Esophagus squamous epithelium (tissue), 5 donors: Measurements from ENCODE around the gene MT1X. TPM values are rescaled to one million over a fixed set of nuclear protein-coding genes. Genes with fewer than 3 reads are reported as not detected.

Experiments
- DNase-seq: peaks from one replicate; lab custom pipeline; 2025; lab: John Stamatoyannopoulos, UW
- H3K27ac ChIP-seq, 4 donors: fragments of 200-600 bp; sonication (generic); one replicate each; pipeline ENCODE4 v1.5.1; 2016 to 2019; ENCODE audit warnings: mild to moderate bottlenecking in 1 of 4
- H3K27me3 ChIP-seq, 4 donors: fragments of 200-600 bp; sonication (generic); 1 replicate in 3 of 4; 2 replicates in 1 of 4; pipeline versions ENCODE4 v1.5.1 to v1.6.0; 2017 to 2021; ENCODE audit warnings: antibody characterized with exemption in 1 of 4
- H3K36me3 ChIP-seq, 3 donors: fragments of 200-600 bp; sonication (generic); one replicate each; pipeline ENCODE4 v1.5.1; 2016 to 2019
- H3K4me1 ChIP-seq, 3 donors: fragments of 200-600 bp; sonication (generic); one replicate each; pipeline ENCODE4 v1.5.1; 2017 to 2019
- H3K4me3 ChIP-seq, 4 donors: fragments of 200-600 bp; sonication (generic); 1 replicate in 3 of 4; 2 replicates in 1 of 4; pipeline ENCODE4 v1.5.1; 2016 to 2019; ENCODE audit warnings: mild to moderate bottlenecking in 2 of 4, moderate library complexity in 1 of 4
- H3K9me3 ChIP-seq, 3 donors: fragments of 200-600 bp; sonication (generic); one replicate each; pipeline ENCODE4 v1.5.1; 2016 to 2019
- CTCF ChIP-seq, 6 experiments: fragments of 450-650 bp in 4 of 6; fragments of 200-600 bp in 2 of 6; sonication (generic) in 2 of 6; IDR thresholded peaks; one replicate each; pipeline ENCODE4 v1.5.1; 2016 to 2019; ENCODE audit warnings: antibody characterized with exemption in 6 of 6, mild to moderate bottlenecking in 4 of 6, moderate library complexity in 4 of 6
- POLR2A ChIP-seq, 4 donors: fragments of 450-650 bp; IDR thresholded peaks; one replicate each; pipeline ENCODE4 v1.6.1; 2017; ENCODE audit warnings: antibody characterized with exemption in 4 of 4, mild to moderate bottlenecking in 4 of 4, moderate library complexity in 3 of 4
- WGBS, 2 donors: methylation state at CpG; one replicate each; pipeline ENCODE4 v1.1.5; 2018; 5-methylcytosine and 5-hydroxymethylcytosine counted together
- intact Hi-C: fragments of 100-400 bp; cut with DNase I; formaldehyde crosslinking; loops from one replicate; pipeline ENCODE4 v1.15.0; 2022
- total RNA-seq, 4 donors: library from RNA; depleted of rRNA; stranded (reverse); fragments of >200 nt; gene quantifications; one replicate each; pipeline ENCODE4 v1.1.0, GENCODE V29; 2016
- donor health status: DM: yes; HTN: yes; CAD: no.

The MT1X gene
- total RNA-seq: 1,000 to 10,000 TPM in 1 of 4 donors, 100 to 1,000 TPM in 3; 343 to 1,688 (median 688) TPM

DNA sequence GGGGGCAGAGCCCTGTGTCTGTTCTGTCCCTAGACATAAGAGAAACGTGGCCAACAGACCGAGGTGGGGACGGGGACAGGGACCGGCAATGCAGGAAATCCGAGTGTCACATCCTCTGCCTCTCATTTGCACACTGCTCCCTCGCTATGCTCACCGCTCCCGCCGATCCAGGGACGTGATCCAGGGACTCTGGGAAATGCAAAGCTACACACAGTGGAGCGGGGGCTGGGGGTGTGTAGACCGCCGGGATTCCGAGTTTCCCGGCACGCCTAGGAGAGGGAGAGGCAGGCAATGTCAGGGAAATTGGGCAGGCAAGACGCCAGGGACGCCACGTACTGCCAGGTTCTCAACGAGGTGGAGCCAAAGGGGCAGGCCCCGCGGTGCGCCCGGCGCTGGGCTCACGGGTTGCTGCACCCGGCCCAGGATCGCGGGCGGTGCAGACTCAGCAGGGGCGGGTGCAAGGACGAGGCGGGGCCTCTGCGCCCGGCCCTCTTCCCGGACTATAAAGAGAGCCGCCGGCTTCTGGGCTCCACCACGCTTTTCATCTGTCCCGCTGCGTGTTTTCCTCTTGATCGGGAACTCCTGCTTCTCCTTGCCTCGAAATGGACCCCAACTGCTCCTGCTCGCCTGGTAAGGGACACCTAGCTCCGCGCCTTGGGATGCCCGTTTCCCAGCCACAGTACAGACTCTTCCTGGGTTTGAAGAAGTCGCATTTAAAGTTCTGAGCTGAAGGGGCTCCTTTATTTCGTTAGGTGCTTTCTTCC, at the start of gene MT1X:
Gene MT1X, plus strand, starts transcription at position 532 of the 764 bp plus-strand sequence. Its CDS starts 71 bp downstream, at position 603.
- intact Hi-C loops: no loop called here
- 2 to 3% methylated on average over 10 to 39 of the region's 49 CpGs for WGBS, 2 donors

DNA sequence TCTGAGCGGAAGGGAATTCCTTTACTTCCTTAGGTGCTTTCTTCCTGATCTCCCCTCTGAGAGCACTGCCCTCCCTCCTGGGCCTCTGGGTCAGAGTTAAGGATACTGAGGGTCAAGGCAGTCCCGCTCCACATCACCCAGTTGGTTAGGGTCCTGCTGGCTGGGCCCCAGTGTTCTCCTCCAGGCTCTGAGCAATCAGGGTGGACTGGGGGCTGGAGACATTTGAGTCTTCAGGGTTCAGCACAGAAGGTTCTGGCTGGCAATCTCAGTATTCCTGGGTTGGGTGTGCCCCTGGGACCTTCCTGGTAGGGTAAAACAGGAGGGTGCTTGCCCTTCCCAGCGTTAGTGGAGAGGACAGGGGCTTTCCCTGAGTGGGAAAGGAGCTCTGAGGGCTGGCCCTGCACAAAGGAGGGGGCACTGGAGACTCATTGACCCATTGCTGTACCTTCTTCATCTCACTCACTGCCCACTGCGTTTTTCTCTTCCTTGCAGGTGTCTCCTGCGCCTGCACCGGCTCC, 49.4 kb upstream of the MT1X start:
- peaks cover 16 to 51% (median 16%) of the 10 kb centered on the region in 3 donors for H3K4me1 ChIP-seq
- no peak for DNase-seq
- intact Hi-C loops: no loop called here

More for the DNA sequence above, at the start of gene MT1X:
- Histone ChIP-seq H3K4me3 (peak within 1 kb of the TSS; percentile 67 to 87 (median 82)), H3K27ac (peak within 1 kb of the TSS; percentile 86 to 93 (median 90)), H3K27me3 (no peaks in the 10 kb centered on the region), H3K36me3 (peaks cover 0 to 12% (median 0%) of the 10 kb centered on the region in 3 donors), H3K4me1 (peaks cover 28 to 78% (median 35%) of the 10 kb centered on the region in 3 donors), H3K9me3 (no peaks in the 10 kb centered on the region)
- TF ChIP-seq CTCF (IDR thresholded peaks at IDR 0.05): peak in 1 of 6 experiments; percentile 12
- peak in 3 of 4 donors; percentile 58 to 98 (median 98) for TF ChIP-seq POLR2A (IDR thresholded peaks at IDR 0.05)
- DNase-seq: peak; percentile 50

DNA sequence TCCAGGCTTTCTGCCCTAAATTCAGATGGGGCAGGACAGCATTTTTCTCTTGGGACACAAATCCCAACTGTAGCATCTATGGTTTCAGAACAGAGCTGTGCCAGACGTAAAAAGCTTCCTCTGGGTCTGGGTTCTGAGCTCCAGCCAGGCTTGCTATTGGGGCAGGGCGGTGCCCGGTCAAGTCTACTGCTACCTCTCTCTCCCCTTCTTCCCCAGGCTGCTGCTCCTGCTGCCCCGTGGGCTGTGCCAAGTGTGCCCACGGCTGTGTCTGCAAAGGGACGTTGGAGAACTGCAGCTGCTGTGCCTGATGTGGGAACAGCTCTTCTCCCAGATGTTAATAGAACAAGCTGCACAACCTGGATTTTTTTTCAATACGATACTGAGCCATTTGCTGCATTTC, 48.7 kb upstream of the MT1X start:
- no peak for DNase-seq
- H3K4me3 ChIP-seq: peak overlapping the region in 3 of 4 donors; percentile 51 to 71 (median 55)
- H3K27ac ChIP-seq: peak overlapping the region in 3 of 4 donors; percentile 13 to 87 (median 76)
- H3K36me3 ChIP-seq: no peaks in the 10 kb centered on the region
- TF ChIP-seq CTCF (IDR thresholded peaks at IDR 0.05) (no peak), POLR2A (IDR thresholded peaks at IDR 0.05) (no peak)
- no peaks in the 10 kb centered on the region for H3K9me3 ChIP-seq
- intact Hi-C loops: no loop called here
- H3K4me1 ChIP-seq: peaks cover 16 to 57% (median 22%) of the 10 kb centered on the region in 3 donors
- peaks cover 0 to 73% (median 8%) of the 10 kb centered on the region in 4 donors for H3K27me3 ChIP-seq
- 59 to 74% methylated on average over 4 to 7 of the region's 7 CpGs for WGBS, 2 donors

More for the DNA sequence above, 49.4 kb upstream of the MT1X start:
- H3K27me3 ChIP-seq: peaks cover 0 to 67% (median 5%) of the 10 kb centered on the region in 4 donors
- peak overlapping the region; percentile 21 to 71 (median 53) for H3K4me3 ChIP-seq
- peak overlapping the region; percentile 42 to 87 (median 80) for H3K27ac ChIP-seq
- no peaks in the 10 kb centered on the region for H3K9me3 ChIP-seq
- no peaks in the 10 kb centered on the region for H3K36me3 ChIP-seq
- WGBS, 2 donors: 50 to 76% methylated on average over 2 to 4 of the region's 6 CpGs
- TF ChIP-seq CTCF (IDR thresholded peaks at IDR 0.05): no peak

GRCh38 chr16:56634715-56635440, 47.4 kb upstream of the MT1X start:
- WGBS, 2 donors: 19 to 40% methylated on average over 16 to 32 of the region's 47 CpGs
- Histone ChIP-seq H3K4me3 (peak overlapping the region in 2 of 4 donors; percentile 34 to 51), H3K27me3 (peaks cover 3 to 86% (median 9%) of the 10 kb centered on the region in 4 donors)

More at GRCh38 chr16:56634715-56635440, 47.4 kb upstream of the MT1X start:
- H3K36me3 ChIP-seq: no peaks in the 10 kb centered on the region
- DNase-seq: no peak
- H3K4me1 ChIP-seq: peaks cover 16 to 64% (median 29%) of the 10 kb centered on the region in 3 donors
- H3K27ac ChIP-seq: no peak overlapping the region
- TF ChIP-seq POLR2A (IDR thresholded peaks at IDR 0.05): no peak
- TF ChIP-seq CTCF (IDR thresholded peaks at IDR 0.05): no peak
- intact Hi-C loops: no loop called here
- H3K9me3 ChIP-seq: no peaks in the 10 kb centered on the region
